ENCODE data around the gene CAMTA1.

GRCh38 chr1:7671676-7672075 is 886.4 kb downstream of the CAMTA1 start:
- no peak for TF ChIP-seq CTCF (IDR thresholded peaks at IDR 0.05; ENCODE audit: insufficient read depth, low read length, poor library complexity, severe bottlenecking)
- no peak for TF ChIP-seq EZH2phosphoT487 (conservative IDR thresholded peaks at IDR 0.05; ENCODE audit: low read length)

All from SU-DHL-6 (cell line).